NB4 (cell line): ENCODE results near the gene ATP5PO.

ENCODE experiments used
- MAX ChIP-seq: IDR thresholded peaks from 2 replicates; pipeline ENCODE4 v1.6.1; 2011; ENCODE audit warnings: low read depth, low read length
- MYC ChIP-seq: IDR thresholded peaks from 2 replicates; pipeline ENCODE4 v1.6.1; 2011; ENCODE audit warnings: low read depth, low read length
- POLR2A ChIP-seq: IDR thresholded peaks from 2 replicates; pipeline ENCODE4 v1.6.1; 2011; ENCODE audit warnings: mild to moderate bottlenecking; ENCODE audit not compliant: insufficient read length; ENCODE audit errors: extremely low read depth
- TF ChIP-seq, protein P1 (sequence below): IDR thresholded peaks from one replicate; pipeline ENCODE4 v1.5.1; 2012; ENCODE audit warnings: low read depth, low read length

GRCh38 chr21:33880626-33881025 is 35.0 kb downstream of the ATP5PO start:
- TF ChIP-seq, protein P1, sequence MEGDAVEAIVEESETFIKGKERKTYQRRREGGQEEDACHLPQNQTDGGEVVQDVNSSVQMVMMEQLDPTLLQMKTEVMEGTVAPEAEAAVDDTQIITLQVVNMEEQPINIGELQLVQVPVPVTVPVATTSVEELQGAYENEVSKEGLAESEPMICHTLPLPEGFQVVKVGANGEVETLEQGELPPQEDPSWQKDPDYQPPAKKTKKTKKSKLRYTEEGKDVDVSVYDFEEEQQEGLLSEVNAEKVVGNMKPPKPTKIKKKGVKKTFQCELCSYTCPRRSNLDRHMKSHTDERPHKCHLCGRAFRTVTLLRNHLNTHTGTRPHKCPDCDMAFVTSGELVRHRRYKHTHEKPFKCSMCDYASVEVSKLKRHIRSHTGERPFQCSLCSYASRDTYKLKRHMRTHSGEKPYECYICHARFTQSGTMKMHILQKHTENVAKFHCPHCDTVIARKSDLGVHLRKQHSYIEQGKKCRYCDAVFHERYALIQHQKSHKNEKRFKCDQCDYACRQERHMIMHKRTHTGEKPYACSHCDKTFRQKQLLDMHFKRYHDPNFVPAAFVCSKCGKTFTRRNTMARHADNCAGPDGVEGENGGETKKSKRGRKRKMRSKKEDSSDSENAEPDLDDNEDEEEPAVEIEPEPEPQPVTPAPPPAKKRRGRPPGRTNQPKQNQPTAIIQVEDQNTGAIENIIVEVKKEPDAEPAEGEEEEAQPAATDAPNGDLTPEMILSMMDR, result no peak
- no peak for TF ChIP-seq MAX
- TF ChIP-seq POLR2A, result no peak
- no peak for TF ChIP-seq MYC
